CD4-positive, alpha-beta memory T cell (primary cell): ENCODE results near the gene NCK2. TPM values are rescaled to one million over a fixed set of nuclear protein-coding genes. Genes with fewer than 3 reads are reported as not detected.
A peak's percentile ranks its signal among the peaks of the same experiment; 100 is the strongest.

ENCODE experiments used
- CTCF ChIA-PET: fragments of 350-600 bp; sonication (Branson Sonifier 250); formaldehyde crosslinking; loops from one replicate; lab custom pipeline; 2021; ENCODE audit warnings: inconsistent platforms; ENCODE audit not compliant: partially characterized antibody; lab: Charles Lee
- POLR2A ChIA-PET: fragments of 350-600 bp; sonication (Branson Sonifier 250); formaldehyde crosslinking; loops from one replicate; lab custom pipeline; 2021; ENCODE audit not compliant: partially characterized antibody; lab: Charles Lee
- DNase-seq, 5 donors: peaks; one replicate each; pipeline versions ENCODE4 v3.0.0 to v3.0.0-alpha.2; 2020 to 2022; ENCODE audit warnings: mixed read lengths in 1 of 5
- H3K27ac ChIP-seq: one replicate; pipeline ENCODE4 v1.7.0; 2013; ENCODE audit warnings: low read depth, low read length
- H3K27me3 ChIP-seq: 2 replicates; pipeline ENCODE4 v1.7.0; 2013; ENCODE audit warnings: mild to moderate bottlenecking, low read length, moderate library complexity; ENCODE audit not compliant: insufficient read depth
- H3K36me3 ChIP-seq: 2 replicates; pipeline ENCODE4 v1.7.0; 2013; ENCODE audit warnings: mild to moderate bottlenecking, low read length, moderate library complexity; ENCODE audit not compliant: insufficient read depth
- H3K4me1 ChIP-seq: 2 replicates; pipeline ENCODE4 v1.7.0; 2013; ENCODE audit warnings: mild to moderate bottlenecking, low read length, moderate library complexity; ENCODE audit not compliant: insufficient read depth
- H3K4me3 ChIP-seq, 2 donors: one replicate each; pipeline ENCODE4 v1.7.0; 2013; ENCODE audit warnings: low read length in 2 of 2, mild to moderate bottlenecking in 1 of 2
- H3K9me3 ChIP-seq, 2 donors: one replicate each; pipeline ENCODE4 v1.7.0; 2013; ENCODE audit warnings: low read length in 2 of 2, control low read depth in 1 of 2; ENCODE audit not compliant: control insufficient read depth in 1 of 2
- H3K27ac Mint-ChIP-seq, 7 donors: one replicate each; pipeline ENCODE4 v1.8.0; 2020 to 2021; ENCODE audit warnings: mixed read lengths in 7 of 7, mild to moderate bottlenecking in 6 of 7, inconsistent platforms in 3 of 7, moderate library complexity in 3 of 7
- H3K27me3 Mint-ChIP-seq, 2 donors: one replicate each; pipeline ENCODE4 v1.8.0; 2020 to 2021; ENCODE audit warnings: mixed read lengths in 2 of 2
- H3K36me3 Mint-ChIP-seq, 2 donors: one replicate each; pipeline ENCODE4 v1.8.0; 2020 to 2021; ENCODE audit warnings: mixed read lengths in 2 of 2, inconsistent platforms in 1 of 2, mild to moderate bottlenecking in 1 of 2
- H3K4me1 Mint-ChIP-seq, 4 donors: one replicate each; pipeline ENCODE4 v1.8.0; 2020 to 2021; ENCODE audit warnings: mixed read lengths in 4 of 4, mild to moderate bottlenecking in 1 of 4
- H3K4me3 Mint-ChIP-seq, 8 donors: one replicate each; pipeline ENCODE4 v1.8.0; 2020 to 2021; ENCODE audit warnings: mixed read lengths in 8 of 8, mild to moderate bottlenecking in 7 of 8, moderate library complexity in 6 of 8, inconsistent platforms in 3 of 8
- H3K9me3 Mint-ChIP-seq, 8 donors: one replicate each; pipeline ENCODE4 v1.8.0; 2020 to 2021; ENCODE audit warnings: mixed read lengths in 8 of 8, mild to moderate bottlenecking in 5 of 8, inconsistent platforms in 3 of 8, moderate library complexity in 1 of 8
- intact Hi-C: fragments of 100-400 bp; cut with micrococcal nuclease; formaldehyde crosslinking; loops from one replicate; pipeline ENCODE4 v1.15.1; 2023
- polyA plus RNA-seq, 2 donors: library from polyadenylated mRNA; unstranded; fragments of 300-500 nt; fragmentation: Illumina TruSeq; gene quantifications; one replicate each; pipeline ENCODE4 v1.2.3, GENCODE V29; 2021
- total RNA-seq, 2 experiments: library from RNA; stranded (reverse); gene quantifications; one replicate each; pipeline ENCODE4 v1.2.3, GENCODE V29; 2021

NCK2 gene
- total and polyA plus RNA-seq, 4 experiments from 2014 or later, result 58.0 to 98.6 (median 87.3) TPM

GRCh38 chr2:105808423-105809096 is 63.8 kb downstream of the NCK2 start:
- peak overlapping the region; percentile 24 to 89 (median 83) for H3K27ac Mint-ChIP-seq
- DNase-seq, result no peak
- Histone ChIP-seq H3K4me3 (no peak overlapping the region), H3K4me1 (peaks cover 94% of the 10 kb centered on the region), H3K9me3 (no peaks in the 10 kb centered on the region), H3K27ac (peak overlapping the region; percentile 42), H3K36me3 (no peaks in the 10 kb centered on the region), H3K27me3 (no peaks in the 10 kb centered on the region)
- H3K4me1 Mint-ChIP-seq, result peaks cover 72 to 98% (median 88%) of the 10 kb centered on the region in 4 donors
- H3K9me3 Mint-ChIP-seq, result peaks cover 0 to 1% (median 0%) of the 10 kb centered on the region in 8 donors
- no peaks in the 10 kb centered on the region for H3K27me3 Mint-ChIP-seq
- intact Hi-C loops, result loop anchor here (1.0 kb wide), 1 partner anchor 10 kb away; no protein-coding TSS in a partner anchor
- peak overlapping the region in 7 of 8 donors; percentile 13 to 79 (median 47) for H3K4me3 Mint-ChIP-seq
- ChIA-PET CTCF (no interaction called here), POLR2A (interaction anchor here (5.5 kb wide), 1 partner anchor 11 kb away, joined by 35 read pairs; no protein-coding TSS in a partner anchor)
- H3K36me3 Mint-ChIP-seq, result peaks cover 0 to 41% of the 10 kb centered on the region in 2 donors

DNA sequence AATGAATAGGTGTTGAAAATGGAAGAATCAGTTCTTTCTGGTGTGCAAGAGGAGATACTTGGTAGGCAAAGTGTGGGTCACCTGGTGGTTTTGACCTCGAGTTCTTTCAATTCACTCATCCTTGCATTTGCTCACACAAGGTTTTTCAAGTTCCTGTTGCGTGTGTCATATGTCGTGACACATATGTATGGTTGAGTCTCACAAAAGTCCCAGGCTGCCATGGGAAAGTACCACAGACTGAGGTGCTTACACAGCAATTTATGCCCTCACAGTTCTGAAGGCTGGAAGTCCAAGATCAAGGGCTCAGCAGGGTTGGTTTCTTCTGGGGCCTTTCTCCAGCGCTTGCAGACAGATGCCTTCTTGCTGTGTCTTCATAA is 64.4 kb downstream of the NCK2 start:
- DNase-seq, result peak in 1 of 5 donors; percentile 66
- Mint-ChIP-seq H3K27me3 (no peaks in the 10 kb centered on the region), H3K4me1 (peaks cover 71 to 98% (median 88%) of the 10 kb centered on the region in 4 donors), H3K27ac (peak overlapping the region in 6 of 7 donors; percentile 50 to 89 (median 83)), H3K9me3 (peaks cover 0 to 1% (median 0%) of the 10 kb centered on the region in 8 donors), H3K4me3 (peak overlapping the region in 6 of 8 donors; percentile 13 to 79 (median 61)), H3K36me3 (peaks cover 3 to 45% of the 10 kb centered on the region in 2 donors)
- Histone ChIP-seq H3K4me3 (no peak overlapping the region), H3K27me3 (no peaks in the 10 kb centered on the region), H3K27ac (peak overlapping the region; percentile 42), H3K36me3 (no peaks in the 10 kb centered on the region), H3K4me1 (peaks cover 94% of the 10 kb centered on the region), H3K9me3 (no peaks in the 10 kb centered on the region)
- intact Hi-C loops, result no loop called here
- CTCF ChIA-PET, result interaction anchor here (1.5 kb wide), 1 partner anchor 17 kb away, joined by 4 read pairs; no protein-coding TSS in a partner anchor
- POLR2A ChIA-PET, result interaction anchor here (5.5 kb wide), 1 partner anchor 11 kb away, joined by 35 read pairs; no protein-coding TSS in a partner anchor

DNA sequence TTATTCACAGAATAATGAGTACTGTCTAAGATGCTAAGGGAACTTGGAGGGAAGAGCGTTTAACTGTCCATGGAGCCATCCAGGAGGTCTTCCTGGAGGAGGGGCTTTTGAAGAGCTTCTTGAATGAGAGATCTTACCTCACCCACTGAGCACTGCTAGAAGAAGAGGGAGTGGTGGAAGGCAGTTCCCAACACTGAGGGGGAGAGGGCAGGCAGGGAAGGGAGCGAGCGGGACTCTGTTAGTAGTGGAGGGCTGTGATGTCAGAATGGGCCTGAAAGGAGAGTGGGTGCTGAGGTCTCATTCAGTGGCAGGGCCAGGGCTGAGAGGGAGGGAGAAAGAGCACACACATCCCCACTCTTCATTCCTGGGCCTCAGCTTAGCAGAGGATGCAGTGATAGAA is 65.0 kb downstream of the NCK2 start:
- Mint-ChIP-seq H3K4me3 (peak overlapping the region in 7 of 8 donors; percentile 9 to 79 (median 58)), H3K36me3 (peaks cover 8 to 45% of the 10 kb centered on the region in 2 donors), H3K27ac (peak overlapping the region; percentile 57 to 89 (median 83)), H3K9me3 (peaks cover 0 to 3% (median 0%) of the 10 kb centered on the region in 8 donors), H3K4me1 (peaks cover 71 to 98% (median 88%) of the 10 kb centered on the region in 4 donors), H3K27me3 (no peaks in the 10 kb centered on the region)
- H3K27ac ChIP-seq, result peak overlapping the region; percentile 42
- H3K4me1 ChIP-seq, result peaks cover 94% of the 10 kb centered on the region
- H3K27me3 ChIP-seq, result no peaks in the 10 kb centered on the region
- no peak for DNase-seq
- no peaks in the 10 kb centered on the region for H3K36me3 ChIP-seq
- H3K9me3 ChIP-seq, result no peaks in the 10 kb centered on the region
- ChIA-PET CTCF (interaction anchor here (1.5 to 1.7 kb wide), 2 partner anchors 18 to 276 kb away, joined by 4 read pairs; no protein-coding TSS in a partner anchor), POLR2A (interaction anchor here (5.5 kb wide), 1 partner anchor 12 kb away, joined by 35 read pairs; no protein-coding TSS in a partner anchor)
- intact Hi-C loops, result no loop called here
- H3K4me3 ChIP-seq, result no peak overlapping the region

- Histone ChIP-seq H3K27me3 (no peaks in the 10 kb centered on the region), H3K36me3 (peaks cover 8% of the 10 kb centered on the region), H3K4me3 (no peak overlapping the region), H3K9me3 (no peaks in the 10 kb centered on the region), H3K27ac (no peak overlapping the region), H3K4me1 (peaks cover 96% of the 10 kb centered on the region)
- H3K27me3 Mint-ChIP-seq, result no peaks in the 10 kb centered on the region
- ChIA-PET CTCF (interaction anchor here (0.7 to 2.7 kb wide), 6 partner anchors 9 to 236 kb away, joined by 3 to 10 read pairs (median 4); no protein-coding TSS in a partner anchor), POLR2A (interaction anchor here (0.9 to 2.0 kb wide), 2 partner anchors 10 to 34 kb away, joined by 3 to 9 read pairs; no protein-coding TSS in a partner anchor)
- intact Hi-C loops, result no loop called here
- peaks cover 65 to 98% (median 87%) of the 10 kb centered on the region in 4 donors for H3K4me1 Mint-ChIP-seq
- H3K36me3 Mint-ChIP-seq, result peaks cover 20 to 50% of the 10 kb centered on the region in 2 donors
- peak overlapping the region in 3 of 8 donors; percentile 37 to 61 (median 43) for H3K4me3 Mint-ChIP-seq
- peaks cover 0 to 3% (median 0%) of the 10 kb centered on the region in 8 donors for H3K9me3 Mint-ChIP-seq
- peak overlapping the region in 6 of 7 donors; percentile 35 to 83 (median 68) for H3K27ac Mint-ChIP-seq
- no peak for DNase-seq
Measured at GRCh38 chr2:105812180-105813044, 67.7 kb downstream of the NCK2 start.

- no peak for DNase-seq
- peaks cover 62 to 97% (median 85%) of the 10 kb centered on the region in 4 donors for H3K4me1 Mint-ChIP-seq
- Histone ChIP-seq H3K4me1 (peaks cover 93% of the 10 kb centered on the region), H3K27me3 (no peaks in the 10 kb centered on the region), H3K27ac (no peak overlapping the region), H3K4me3 (no peak overlapping the region), H3K9me3 (no peaks in the 10 kb centered on the region), H3K36me3 (peaks cover 8% of the 10 kb centered on the region)
- H3K27me3 Mint-ChIP-seq, result no peaks in the 10 kb centered on the region
- H3K36me3 Mint-ChIP-seq, result peaks cover 23 to 53% of the 10 kb centered on the region in 2 donors
- peak overlapping the region in 6 of 7 donors; percentile 35 to 72 (median 68) for H3K27ac Mint-ChIP-seq
- intact Hi-C loops, result no loop called here
- CTCF ChIA-PET, result interaction anchor here (1.2 to 2.7 kb wide), 3 partner anchors 9 to 17 kb away, joined by 3 to 10 read pairs (median 4); no protein-coding TSS in a partner anchor
- H3K9me3 Mint-ChIP-seq, result peaks cover 0 to 3% (median 0%) of the 10 kb centered on the region in 8 donors
- POLR2A ChIA-PET, result interaction anchor here (0.9 to 2.0 kb wide), 2 partner anchors 10 to 35 kb away, joined by 3 to 9 read pairs; no protein-coding TSS in a partner anchor
- H3K4me3 Mint-ChIP-seq, result peak overlapping the region in 2 of 8 donors; percentile 13 to 20
Measured at GRCh38 chr2:105813045-105813315, 68.3 kb downstream of the NCK2 start.

- H3K36me3 Mint-ChIP-seq, result peaks cover 24 to 54% of the 10 kb centered on the region in 2 donors
- H3K4me1 Mint-ChIP-seq, result peaks cover 61 to 93% (median 81%) of the 10 kb centered on the region in 4 donors
- Histone ChIP-seq H3K27ac (no peak overlapping the region), H3K27me3 (no peaks in the 10 kb centered on the region), H3K4me3 (no peak overlapping the region), H3K4me1 (peaks cover 89% of the 10 kb centered on the region), H3K9me3 (no peaks in the 10 kb centered on the region), H3K36me3 (peaks cover 8% of the 10 kb centered on the region)
- CTCF ChIA-PET, result interaction anchor here (1.2 to 2.7 kb wide), 3 partner anchors 9 to 18 kb away, joined by 3 to 10 read pairs (median 4); no protein-coding TSS in a partner anchor
- no peak for DNase-seq
- peak overlapping the region in 1 of 8 donors; percentile 15 for H3K4me3 Mint-ChIP-seq
- H3K27ac Mint-ChIP-seq, result peak overlapping the region in 4 of 7 donors; percentile 35 to 72 (median 54)
- POLR2A ChIA-PET, result interaction anchor here (2.0 kb wide), 1 partner anchor 11 kb away, joined by 9 read pairs; no protein-coding TSS in a partner anchor
- intact Hi-C loops, result no loop called here
- peaks cover 0 to 3% (median 0%) of the 10 kb centered on the region in 8 donors for H3K9me3 Mint-ChIP-seq
- H3K27me3 Mint-ChIP-seq, result no peaks in the 10 kb centered on the region
Measured at GRCh38 chr2:105813405-105813804, 68.7 kb downstream of the NCK2 start.
